Measurements from ENCODE around the gene FIGNL2. TPM values are rescaled to one million over a fixed set of nuclear protein-coding genes. Genes with fewer than 3 reads are reported as not detected.

Gene FIGNL2
- total RNA-seq, 1 donor from 2014 or later: not detected

- H3K36me3 ChIP-seq: no peaks in the 10 kb centered on the region
- no peak overlapping the region for H3K4me3 ChIP-seq
- H3K4me1 ChIP-seq: peaks cover 36% of the 10 kb centered on the region
- H3K9me3 ChIP-seq: no peaks in the 10 kb centered on the region
- H3K27ac ChIP-seq: no peak overlapping the region
- DNase-seq (ENCODE audit: extremely low spot score in 2 of 2): no peak
- intact Hi-C loops (cut with DNase I): no loop called here
- TF ChIP-seq POLR2AphosphoS5 (IDR thresholded peaks at IDR 0.05; ENCODE audit: insufficient read depth in 1 of 2, low read depth in 1 of 2): no peak
- no peak for TF ChIP-seq CTCF (IDR thresholded peaks at IDR 0.05)
- TF ChIP-seq POLR2A (IDR thresholded peaks at IDR 0.05): no peak
- no peaks in the 10 kb centered on the region for H3K27me3 ChIP-seq
Measured at GRCh38 chr12:51852404-51853137, 4.1 kb upstream of the FIGNL2 start.

- no peak for DNase-seq (ENCODE audit: extremely low spot score in 2 of 2)
- intact Hi-C loops (cut with DNase I): no loop called here
- no peak overlapping the region for H3K27ac ChIP-seq
- H3K9me3 ChIP-seq: no peaks in the 10 kb centered on the region
- H3K4me1 ChIP-seq: peaks cover 44% of the 10 kb centered on the region
- TF ChIP-seq POLR2AphosphoS5 (IDR thresholded peaks at IDR 0.05; ENCODE audit: insufficient read depth in 1 of 2, low read depth in 1 of 2): no peak
- no peak for TF ChIP-seq CTCF (IDR thresholded peaks at IDR 0.05)
- TF ChIP-seq POLR2A (IDR thresholded peaks at IDR 0.05): no peak
- H3K27me3 ChIP-seq: no peaks in the 10 kb centered on the region
- H3K4me3 ChIP-seq: no peak overlapping the region
- H3K36me3 ChIP-seq: no peaks in the 10 kb centered on the region
Measured at GRCh38 chr12:51851413-51852124, 3.1 kb upstream of the FIGNL2 start.

GRCh38 chr12:51850965-51851299 lies 2.4 kb upstream of the FIGNL2 start:
- Histone ChIP-seq H3K4me1 (peaks cover 44% of the 10 kb centered on the region), H3K4me3 (no peak overlapping the region), H3K27me3 (no peaks in the 10 kb centered on the region), H3K36me3 (no peaks in the 10 kb centered on the region), H3K27ac (no peak overlapping the region), H3K9me3 (no peaks in the 10 kb centered on the region)
- intact Hi-C loops (cut with DNase I): no loop called here
- no peak for DNase-seq (ENCODE audit: extremely low spot score in 2 of 2)
- TF ChIP-seq POLR2A (IDR thresholded peaks at IDR 0.05): no peak
- no peak for TF ChIP-seq CTCF (IDR thresholded peaks at IDR 0.05)
- TF ChIP-seq POLR2AphosphoS5 (IDR thresholded peaks at IDR 0.05; ENCODE audit: insufficient read depth in 1 of 2, low read depth in 1 of 2): no peak

GRCh38 chr12:51850081-51850964 lies 1.8 kb upstream of the FIGNL2 start:
- H3K27ac ChIP-seq: peak overlapping the region; percentile 83
- H3K9me3 ChIP-seq: no peaks in the 10 kb centered on the region
- TF ChIP-seq CTCF (IDR thresholded peaks at IDR 0.05) (no peak), POLR2A (IDR thresholded peaks at IDR 0.05) (no peak), POLR2AphosphoS5 (IDR thresholded peaks at IDR 0.05; ENCODE audit: insufficient read depth in 1 of 2, low read depth in 1 of 2) (no peak)
- DNase-seq (ENCODE audit: extremely low spot score in 2 of 2): no peak
- H3K27me3 ChIP-seq: no peaks in the 10 kb centered on the region
- H3K4me3 ChIP-seq: no peak overlapping the region
- intact Hi-C loops (cut with DNase I): no loop called here
- no peaks in the 10 kb centered on the region for H3K36me3 ChIP-seq
- H3K4me1 ChIP-seq: peaks cover 45% of the 10 kb centered on the region

Data from vagina (tissue), 2 donors.